GM19351 (cell line): ENCODE data around the gene PPP6C.

Source experiments
- ATAC-seq: cut with Tn5 transposase; IDR thresholded peaks from one replicate; pipeline ENCODE4 v1.9.1; 2021; ENCODE audit warnings: mild to moderate bottlenecking, moderate library complexity; ENCODE audit not compliant: unreplicated experiment

Gene PPP6C

DNA sequence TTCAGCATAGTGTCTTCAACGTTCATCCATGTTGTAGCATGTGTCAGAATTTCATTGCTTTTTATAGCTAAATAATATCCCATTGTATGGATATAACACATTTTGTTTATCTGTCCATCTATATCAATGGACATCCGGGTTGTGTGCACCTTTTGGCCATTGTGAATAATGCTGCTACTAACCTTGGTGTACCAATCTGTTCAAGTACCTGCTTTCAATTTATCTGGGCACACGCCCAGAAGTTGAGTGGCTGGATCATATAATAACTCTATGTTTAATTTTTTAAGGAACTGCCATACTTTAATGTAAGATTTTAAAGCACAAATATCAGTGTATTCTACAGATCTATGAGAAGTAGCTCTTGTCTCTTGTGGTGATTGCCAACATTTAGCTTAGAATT, 89.8 kb downstream of the PPP6C start:
- ATAC-seq = no peak
